Left renal pelvis (tissue), 4 donors: ENCODE measurements around the gene SPATA3. TPM values are rescaled to one million over a fixed set of nuclear protein-coding genes. Genes with fewer than 3 reads are reported as not detected.

Experiments used
- DNase-seq, 4 donors: peaks; one replicate each; pipeline ENCODE4 v3.0.0-alpha.2; 2013; ENCODE audit warnings: low read depth in 4 of 4, low spot score in 3 of 4
- polyA plus RNA-seq, 4 donors: library from polyadenylated mRNA; unstranded; fragments of 120-200 nt; gene quantifications; one replicate each; pipeline ENCODE4 v1.2.1, GENCODE V29; 2013; ENCODE audit not compliant: insufficient read length in 4 of 4

SPATA3 gene
- polyA plus RNA-seq, 4 donors = not detected

DNA sequence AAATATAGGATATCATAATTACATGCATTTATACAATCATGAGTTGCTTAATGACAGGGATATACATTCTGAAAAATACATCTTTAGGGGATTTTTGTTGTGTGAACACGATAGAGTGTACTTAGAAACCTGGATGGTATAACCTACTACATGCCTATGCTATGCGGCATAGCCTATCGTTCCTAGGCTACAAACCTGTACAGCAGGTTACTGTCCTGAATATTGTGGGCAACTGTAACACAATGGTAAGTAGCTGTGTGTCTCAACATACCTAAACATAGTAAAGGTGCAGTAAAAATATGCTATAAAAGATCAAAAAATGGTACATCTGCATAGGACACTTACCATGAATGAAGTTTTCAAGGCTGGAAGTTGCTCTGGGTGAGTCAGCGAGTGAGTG is 47.9 kb downstream of the SPATA3 start:
- DNase-seq = no peak

DNA sequence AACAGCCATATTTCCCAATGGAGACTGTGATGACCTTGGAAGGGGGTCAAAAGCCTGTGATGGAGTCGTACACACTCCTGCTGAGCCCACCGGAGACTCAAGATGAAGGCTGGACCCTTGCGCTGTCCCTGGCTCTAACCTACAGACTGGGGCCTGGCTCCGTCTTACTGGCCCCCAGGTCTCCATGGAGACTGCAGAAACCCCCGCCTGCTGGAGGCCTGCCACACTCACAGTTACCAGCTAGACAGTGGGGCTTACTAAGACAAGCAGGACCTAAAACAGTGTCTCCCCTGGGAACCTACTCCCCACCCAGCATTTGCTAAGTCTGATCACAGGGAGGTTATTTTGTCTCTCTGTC is 51.0 kb downstream of the SPATA3 start:
- DNase-seq = no peak

DNA sequence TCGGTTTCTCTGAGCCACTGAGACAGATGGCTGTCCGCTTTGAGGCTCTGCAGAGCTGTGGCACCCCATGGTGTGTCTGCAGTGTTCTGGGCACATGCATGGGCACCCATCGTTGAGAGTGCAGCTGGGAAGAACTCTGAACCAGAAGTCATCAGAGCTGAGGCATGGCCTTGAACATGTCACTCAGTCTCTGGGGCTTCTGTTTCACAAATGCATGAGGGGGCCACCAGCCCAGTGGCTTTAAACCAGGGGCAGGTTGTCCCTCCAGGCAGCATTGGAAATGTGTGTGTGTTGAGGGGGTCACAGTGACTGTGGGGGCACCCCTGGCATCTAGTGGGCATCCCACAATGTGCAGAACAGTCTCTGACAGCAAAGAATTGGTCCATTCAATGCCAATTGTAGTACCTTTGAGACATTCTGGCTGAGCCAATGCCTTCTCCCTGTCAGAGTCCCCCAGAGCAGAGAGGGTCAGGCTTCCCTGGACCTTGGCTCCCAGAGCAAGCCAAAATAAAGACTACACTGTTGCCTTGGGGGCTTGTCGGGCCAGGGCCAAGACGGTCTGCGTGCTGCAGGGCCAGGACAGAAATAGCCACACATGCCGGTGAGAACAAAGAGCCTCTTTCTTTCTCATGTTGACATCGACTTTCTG is 51.5 kb downstream of the SPATA3 start:
- no peak for DNase-seq

DNA sequence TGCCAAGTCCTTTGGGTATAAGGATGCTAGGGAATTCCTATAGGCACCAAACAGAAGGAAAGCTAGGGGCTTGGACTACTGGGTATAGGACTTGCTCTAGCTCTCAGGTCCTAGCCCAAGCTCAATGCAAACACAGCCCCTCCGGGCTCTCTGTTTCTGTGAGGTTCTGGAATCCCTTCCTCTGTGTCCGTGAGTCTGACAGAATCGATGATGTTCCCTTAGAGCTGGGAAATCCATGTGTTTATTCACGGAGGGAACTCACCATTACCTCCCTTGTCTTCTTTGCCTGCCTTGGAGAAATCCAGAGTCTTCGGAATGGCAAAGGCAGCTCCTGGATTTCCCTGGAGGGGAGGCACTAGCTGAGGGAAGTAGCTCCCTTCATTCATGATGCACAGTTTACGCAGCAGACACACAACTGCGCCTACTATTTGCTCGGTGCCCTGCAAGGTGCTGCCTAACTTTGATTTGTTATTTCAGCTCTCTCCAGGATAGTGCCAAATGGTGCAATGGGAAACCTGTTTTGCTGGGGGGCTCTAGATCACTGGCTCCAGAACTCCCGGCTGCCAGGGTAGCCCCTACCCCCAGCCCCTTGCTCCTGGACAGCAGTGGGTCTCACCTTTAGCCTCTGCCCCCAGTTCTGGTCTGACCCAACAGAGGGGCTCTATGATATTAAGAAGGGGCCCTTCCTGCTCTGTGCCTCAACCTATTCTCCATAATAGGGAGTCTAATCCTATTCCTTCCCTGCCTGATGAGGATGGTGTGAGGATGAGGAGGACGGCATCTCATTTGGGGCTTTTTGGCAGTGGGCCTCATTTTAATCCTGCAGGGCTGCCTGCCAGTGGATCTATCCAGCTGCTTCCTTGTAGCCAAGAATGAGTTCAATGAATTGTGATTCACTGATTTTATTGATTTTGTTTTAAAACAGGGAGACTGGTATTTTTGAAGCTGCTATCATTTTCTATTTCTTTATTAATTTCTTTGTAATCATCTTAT is 52.3 kb downstream of the SPATA3 start:
- no peak for DNase-seq

DNA sequence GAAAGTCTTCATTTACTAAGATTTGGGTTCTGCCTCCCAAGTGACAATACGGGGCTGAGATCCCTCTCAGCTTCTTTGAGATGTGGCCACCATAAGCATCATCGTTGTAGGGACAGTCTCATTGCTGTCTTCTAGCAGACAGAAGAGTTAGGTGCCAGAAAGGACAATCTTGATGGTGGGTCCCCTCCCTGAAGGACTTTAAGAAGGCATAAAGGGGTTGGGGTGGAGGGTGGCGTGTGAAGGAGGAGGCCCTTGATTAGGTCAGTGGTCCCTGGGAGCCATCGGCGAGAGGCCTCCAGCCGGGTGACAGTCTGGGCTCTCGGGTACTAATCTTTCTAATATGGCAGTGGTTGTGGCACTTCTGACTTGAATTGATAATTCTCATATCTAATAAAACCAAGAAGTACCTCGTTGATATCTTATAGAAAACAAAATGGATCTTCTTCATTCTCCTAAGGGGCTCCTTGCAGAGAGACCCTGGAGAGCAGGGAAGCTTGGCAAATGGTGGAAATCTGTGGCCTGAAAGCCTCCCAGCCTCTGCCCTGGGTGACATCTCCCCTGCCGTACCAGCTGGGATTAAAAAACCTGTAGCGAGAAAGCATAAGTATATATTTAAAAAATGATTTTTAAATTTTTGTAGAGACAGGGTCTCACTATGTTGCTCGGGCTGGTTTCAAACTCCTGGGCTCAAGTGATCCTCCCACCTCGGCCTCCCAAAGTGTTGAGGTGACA is 53.5 kb downstream of the SPATA3 start:
- no peak for DNase-seq

DNA sequence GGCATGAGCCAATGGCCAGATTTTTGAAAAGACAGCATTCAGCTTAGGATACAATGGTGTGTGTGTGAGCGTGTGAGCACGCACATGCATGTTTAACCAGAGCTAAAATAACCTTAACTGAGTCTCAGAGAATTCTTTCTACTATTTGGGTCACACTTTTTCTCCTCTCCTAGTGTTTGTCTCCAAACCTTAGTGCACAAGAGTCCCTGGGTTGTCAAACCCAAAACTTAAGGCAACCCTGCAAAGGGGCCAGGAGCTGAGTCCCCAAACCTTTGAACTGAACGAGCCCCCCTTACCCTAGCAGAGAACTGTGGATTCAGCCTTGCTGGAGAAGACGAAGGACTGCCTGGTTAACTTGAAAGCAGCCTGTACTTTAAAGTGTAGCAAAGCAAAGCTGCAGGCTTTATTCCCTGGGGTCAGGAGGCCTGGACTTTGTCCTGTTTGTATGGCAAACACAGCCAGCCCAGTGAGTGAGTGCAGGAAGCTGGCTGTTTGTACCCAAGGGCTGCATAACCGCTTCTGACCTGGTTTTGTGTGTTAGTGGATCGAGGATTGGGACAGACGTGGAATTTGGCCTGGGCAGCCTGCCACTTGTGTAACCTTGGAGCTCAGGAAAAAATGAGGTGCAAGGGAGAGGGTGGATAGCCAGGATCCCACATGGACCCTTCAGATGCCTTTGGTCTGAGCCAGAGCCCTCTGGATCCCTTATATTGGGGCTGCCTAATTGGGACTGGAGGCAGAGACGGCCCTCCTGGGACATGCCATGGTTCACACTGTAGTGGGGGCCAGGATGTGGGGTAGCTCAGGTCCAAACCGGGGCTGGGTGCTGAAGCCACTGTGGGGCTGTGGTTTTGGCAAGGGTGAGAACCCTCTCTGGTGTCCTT is 54.3 kb downstream of the SPATA3 start:
- no peak for DNase-seq

DNA sequence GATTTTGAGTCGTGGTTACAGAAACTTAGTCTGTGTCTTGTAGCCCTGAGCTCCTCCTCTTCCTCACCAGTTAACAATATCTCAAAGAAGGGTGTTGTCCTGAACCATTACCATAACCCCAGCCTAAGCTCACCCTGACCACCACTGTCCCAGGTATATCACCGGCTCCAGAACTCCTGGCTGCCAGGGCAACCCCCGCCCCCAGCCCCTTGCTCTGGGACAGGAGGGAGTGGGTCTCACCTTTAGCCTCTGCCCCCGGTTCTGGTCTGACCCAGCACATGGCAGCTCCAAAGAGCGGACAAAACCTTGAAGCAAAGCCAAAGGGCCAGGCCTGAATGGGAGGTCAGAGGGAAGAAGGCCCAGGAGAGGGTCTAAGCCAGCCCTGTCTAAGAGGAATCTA is 55.2 kb downstream of the SPATA3 start:
- DNase-seq = no peak

DNA sequence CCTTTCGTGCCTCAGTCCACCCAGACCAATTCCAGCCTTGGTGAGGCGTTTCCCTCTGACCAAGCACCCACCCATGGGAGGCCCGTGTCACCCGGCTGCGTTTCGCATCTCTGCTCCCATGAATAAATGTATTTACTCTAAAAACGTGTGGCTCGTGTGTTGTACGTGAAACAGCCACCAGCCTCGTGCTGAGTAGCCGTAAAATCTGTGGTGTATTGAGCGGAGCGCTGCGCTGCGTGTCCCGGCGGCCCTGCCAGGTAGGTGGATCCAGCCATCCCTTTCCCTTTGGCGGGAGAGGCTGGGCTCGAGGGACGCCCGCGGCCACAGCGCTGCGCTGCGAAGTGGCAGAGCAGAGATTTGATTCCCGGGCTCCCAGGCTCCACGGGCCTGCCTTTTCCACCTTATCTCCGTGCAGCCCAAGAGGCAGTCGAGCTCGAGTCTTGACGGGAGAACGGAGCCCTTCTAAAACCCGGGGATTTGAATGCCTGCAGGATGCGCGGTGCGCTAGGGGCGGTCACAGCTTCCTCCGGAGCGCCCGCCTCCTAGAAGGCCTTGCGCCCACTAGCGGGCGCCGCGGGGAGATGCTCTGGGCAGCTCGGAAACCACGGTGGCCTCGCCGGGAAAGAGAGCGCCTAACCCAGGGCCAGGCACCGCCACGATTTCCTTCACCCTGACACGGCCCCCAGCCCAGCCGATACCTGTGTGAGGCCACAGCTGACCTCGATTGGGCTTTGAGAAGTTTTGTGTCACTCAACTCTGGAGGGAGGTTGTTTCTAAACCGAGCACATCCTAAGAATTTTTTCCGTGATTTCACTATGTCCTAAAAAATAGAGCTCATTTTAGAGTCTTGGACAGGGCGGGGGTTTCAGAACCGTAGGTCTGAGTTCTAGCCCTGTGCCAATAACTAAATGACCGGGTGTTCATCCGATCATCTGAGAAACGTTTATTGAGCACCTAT is 56.9 kb downstream of the SPATA3 start:
- DNase-seq = peak; percentile 56 to 69 (median 64)

DNA sequence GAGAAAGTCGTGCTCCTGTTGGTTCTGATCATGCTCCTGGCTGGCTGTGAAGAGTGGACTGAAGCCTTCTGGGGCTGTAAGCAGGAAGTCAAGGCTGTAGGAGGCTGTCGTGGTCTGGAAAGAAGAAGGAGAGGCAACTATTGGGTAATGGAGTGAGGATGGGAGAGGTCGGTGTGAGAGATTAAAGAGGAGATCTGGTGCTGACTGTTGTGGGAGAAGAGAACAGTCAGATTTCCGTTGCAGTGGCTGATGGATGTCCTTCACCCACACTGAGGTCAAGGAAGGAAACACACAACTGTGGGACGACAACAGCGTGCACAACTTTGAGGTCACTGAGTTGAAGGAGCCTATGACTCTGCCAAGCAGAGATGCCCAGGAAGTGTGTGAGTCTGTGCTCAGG is 57.9 kb downstream of the SPATA3 start:
- no peak for DNase-seq

DNA sequence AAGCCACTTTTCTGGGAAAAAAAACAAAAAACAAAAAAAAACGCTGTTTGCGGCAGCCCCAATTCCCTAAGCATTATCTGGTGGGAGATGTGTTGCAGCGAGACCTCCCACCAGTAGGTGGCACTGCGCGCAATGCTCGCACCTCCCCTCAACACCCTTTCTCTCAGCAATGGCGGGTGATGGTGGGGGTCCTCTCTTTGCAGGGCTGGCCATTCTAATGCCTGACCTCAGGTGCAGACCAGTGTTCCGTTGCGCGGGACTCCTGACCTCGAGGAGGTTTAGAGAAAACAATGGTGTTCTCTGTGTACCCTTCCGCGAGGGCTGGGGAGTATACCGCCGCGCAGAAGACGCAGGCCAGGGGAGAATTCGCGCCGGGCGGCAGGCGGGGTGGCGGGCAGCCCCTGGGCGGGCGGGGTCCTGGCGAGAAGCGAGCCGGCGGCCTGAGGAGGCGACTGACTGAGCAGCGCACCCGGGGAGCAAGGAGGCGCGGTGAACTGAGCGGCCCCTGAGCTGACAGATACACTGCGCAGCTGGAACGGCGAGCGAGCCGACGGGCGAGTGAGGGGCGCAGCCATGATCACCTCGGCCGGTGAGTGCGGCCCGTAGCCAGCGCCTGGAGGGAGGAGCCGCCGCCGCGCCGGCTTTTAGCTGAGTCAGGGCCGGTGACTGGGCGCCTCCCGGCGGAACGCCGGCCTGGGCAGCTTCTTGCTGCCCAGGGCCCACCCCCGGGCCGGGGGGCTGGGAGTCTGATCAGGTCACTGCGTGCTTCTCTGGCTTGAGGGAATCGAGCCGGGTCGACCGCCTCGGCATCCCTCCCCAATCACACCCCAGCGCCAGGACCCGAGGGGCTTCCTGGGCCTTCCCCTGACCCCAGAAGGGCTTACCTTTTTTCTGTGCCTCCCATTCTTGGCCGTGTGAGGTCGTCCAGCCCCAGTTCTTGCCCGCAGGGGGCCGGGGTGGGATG is 60.8 kb downstream of the SPATA3 start, which contains the start of gene PSMD1:
Gene PSMD1 (plus strand): TSS at position 415 of the 964 bp plus-strand sequence. CDS start 159 bp downstream, at position 574.
- peak; percentile 85 to 92 (median 86) for DNase-seq

DNA sequence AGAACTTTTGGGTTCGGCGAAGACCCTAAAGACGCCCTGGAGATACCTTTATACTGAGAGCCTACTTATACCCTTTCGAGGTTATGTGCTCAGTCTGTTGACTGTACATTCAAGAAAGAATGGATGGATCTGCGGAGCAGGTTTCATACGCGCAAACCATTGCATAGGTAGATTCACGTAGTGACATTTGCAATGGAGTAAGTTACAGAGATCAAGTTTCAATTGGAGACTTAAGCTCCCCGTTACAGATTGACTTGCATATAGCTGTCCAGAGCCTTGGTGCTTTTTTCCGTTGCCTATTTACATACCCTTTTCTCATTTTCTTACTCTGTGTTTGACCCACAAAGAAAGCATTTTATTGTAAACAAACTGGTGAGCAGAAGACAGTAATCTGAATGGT is 61.7 kb downstream of the SPATA3 start:
- DNase-seq = no peak

Other genes with a start within 250 kb of the SPATA3 start
- 100 to 1,000 TPM; 325 to 928 (median 914) TPM for gene ITM2C, start 131.2 kb upstream of the SPATA3 start, polyA plus RNA-seq
- gene GPR55, start 70.9 kb upstream of the SPATA3 start, polyA plus RNA-seq = under 1 TPM; 0.16 to 0.55 (median 0.29) TPM
- 1 to 10 TPM; 1.3 to 4.9 (median 3.4) TPM for gene C2orf72, start 41.4 kb downstream of the SPATA3 start, polyA plus RNA-seq
- gene PSMD1, start 60.7 kb downstream of the SPATA3 start, polyA plus RNA-seq = 100 to 1,000 TPM in 3 of 4 donors, 10 to 100 TPM in 1; 84.9 to 111 (median 102) TPM
- gene HTR2B, start 128.9 kb downstream of the SPATA3 start, polyA plus RNA-seq = 10 to 100 TPM; 13.6 to 39.5 (median 22.5) TPM
- gene ARMC9, start 202.5 kb downstream of the SPATA3 start, polyA plus RNA-seq = 10 to 100 TPM; 24.6 to 30.1 (median 27.1) TPM